GM19397 (cell line): ENCODE measurements around the gene PDK2.
A peak's percentile ranks its signal among the peaks of the same experiment; 100 is the strongest.

Experiments
- ATAC-seq: cut with Tn5 transposase; IDR thresholded peaks from one replicate; pipeline ENCODE4 v1.9.1; 2021; ENCODE audit warnings: mild to moderate bottlenecking, moderate library complexity; ENCODE audit not compliant: unreplicated experiment

Gene PDK2

GRCh38 chr17:50148226-50149090, 53.3 kb downstream of the PDK2 start:
- peak; percentile 31 for ATAC-seq

GRCh38 chr17:50149091-50149416, 53.9 kb downstream of the PDK2 start:
- ATAC-seq, result no peak

GRCh38 chr17:50149417-50150353, 54.5 kb downstream of the PDK2 start:
- ATAC-seq, result no peak

- no peak for ATAC-seq
Observed at GRCh38 chr17:50150354-50151040, 55.3 kb downstream of the PDK2 start, which contains the start of gene PPP1R9B. TSS of gene PPP1R9B (minus strand) at chr17:50150677. CDS start at chr17:50150513, 164 bp downstream.

GRCh38 chr17:50151041-50151936, 56.1 kb downstream of the PDK2 start:
- peak; percentile 44 for ATAC-seq

GRCh38 chr17:50151937-50152547, 56.9 kb downstream of the PDK2 start:
- no peak for ATAC-seq

GRCh38 chr17:50152736-50153135, 57.6 kb downstream of the PDK2 start:
- no peak for ATAC-seq

- no peak for ATAC-seq
Observed at GRCh38 chr17:50153650-50154575, 58.8 kb downstream of the PDK2 start.

GRCh38 chr17:50154604-50155003, 59.5 kb downstream of the PDK2 start:
- ATAC-seq, result no peak

- no peak for ATAC-seq
Observed at GRCh38 chr17:50155115-50155819, 60.1 kb downstream of the PDK2 start.

- no peak for ATAC-seq
Observed at GRCh38 chr17:50157891-50158290, 62.7 kb downstream of the PDK2 start.

- peak; percentile 84 for ATAC-seq
Observed at GRCh38 chr17:50161023-50161910, 66.1 kb downstream of the PDK2 start.
